Activated T-cell treated with anti-CD3 and anti-CD28 coated beads, Interleukin-2, amount 50 U/mL, for 4 hours (primary cell): ENCODE measurements around the gene B9D1. TPM values are rescaled to one million over a fixed set of nuclear protein-coding genes. Genes with fewer than 3 reads are reported as not detected.

ENCODE experiments used
- ATAC-seq, 2 donors: fragments of 200-7000 bp; cut with Tn5 transposase; one replicate each; pipeline ENCODE4 v1.10.0; 2021
- DNase-seq: peaks from one replicate; pipeline ENCODE4 v3.0.0-alpha.2; 2020
- H3K27me3 Mint-ChIP-seq: one replicate; pipeline ENCODE4 v1.8.0; 2021; ENCODE audit warnings: low read depth, mixed read lengths
- H3K36me3 Mint-ChIP-seq: one replicate; pipeline ENCODE4 v1.8.0; 2022; ENCODE audit warnings: mixed read lengths; ENCODE audit not compliant: insufficient read depth
- H3K4me1 Mint-ChIP-seq: one replicate; pipeline ENCODE4 v1.8.0; 2021; ENCODE audit warnings: low read depth, mixed read lengths
- H3K4me3 Mint-ChIP-seq: one replicate; pipeline ENCODE4 v1.8.0; 2021; ENCODE audit warnings: mild to moderate bottlenecking, moderate library complexity, mixed read lengths
- H3K9me3 Mint-ChIP-seq: one replicate; pipeline ENCODE4 v1.8.0; 2021; ENCODE audit warnings: mixed read lengths
- total RNA-seq, 3 donors: library from RNA; stranded (reverse); gene quantifications; one replicate each; pipeline ENCODE4 v1.2.1, GENCODE V29; 2021

Gene B9D1
- total RNA-seq, 3 donors from 2014 or later: 5.4 to 7.6 (median 6.6) TPM

DNA sequence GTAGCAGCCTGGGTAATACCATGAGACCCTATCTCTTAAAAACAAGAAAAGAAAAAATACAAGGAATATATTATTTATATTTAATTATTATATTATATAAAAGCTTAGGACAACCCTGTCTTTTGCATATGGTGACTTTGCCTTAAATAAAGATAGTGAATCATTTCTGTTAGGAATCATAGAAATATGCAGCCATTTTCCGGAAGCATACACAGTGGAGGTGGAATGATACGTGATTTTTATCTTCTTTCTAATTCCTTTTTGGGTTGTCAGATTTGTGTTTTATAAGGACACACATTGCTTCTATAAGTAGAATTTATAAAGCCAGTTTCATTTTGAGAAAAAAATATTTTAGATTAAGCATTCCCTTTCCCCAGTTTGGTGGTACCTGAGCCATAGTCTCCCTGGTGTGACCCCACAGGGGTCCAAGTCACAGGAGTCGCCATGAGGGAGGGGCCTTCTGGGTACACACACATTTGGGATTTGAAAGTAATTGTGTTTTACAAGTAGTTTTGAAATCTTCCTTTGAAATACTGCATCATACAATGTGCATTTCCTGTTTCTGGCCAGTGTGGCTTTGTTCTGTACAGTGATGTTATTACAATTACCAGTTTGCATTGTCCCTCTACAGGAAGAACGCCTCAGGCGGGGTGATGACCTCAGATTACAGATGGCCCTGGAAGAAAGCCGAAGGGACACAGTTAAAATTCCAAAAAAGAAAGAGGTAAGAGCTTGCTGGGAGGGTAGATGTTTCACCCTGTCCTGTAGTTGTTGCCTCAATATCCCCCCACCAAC is 50.9 kb downstream of the B9D1 start:
- Mint-ChIP-seq H3K4me1 (peaks cover 7% of the 10 kb centered on the region), H3K36me3 (peaks cover 15% of the 10 kb centered on the region), H3K27me3 (peaks cover 29% of the 10 kb centered on the region), H3K9me3 (no peaks in the 10 kb centered on the region), H3K4me3 (no peak overlapping the region)
- ATAC-seq (no peak), DNase-seq (no peak)

DNA sequence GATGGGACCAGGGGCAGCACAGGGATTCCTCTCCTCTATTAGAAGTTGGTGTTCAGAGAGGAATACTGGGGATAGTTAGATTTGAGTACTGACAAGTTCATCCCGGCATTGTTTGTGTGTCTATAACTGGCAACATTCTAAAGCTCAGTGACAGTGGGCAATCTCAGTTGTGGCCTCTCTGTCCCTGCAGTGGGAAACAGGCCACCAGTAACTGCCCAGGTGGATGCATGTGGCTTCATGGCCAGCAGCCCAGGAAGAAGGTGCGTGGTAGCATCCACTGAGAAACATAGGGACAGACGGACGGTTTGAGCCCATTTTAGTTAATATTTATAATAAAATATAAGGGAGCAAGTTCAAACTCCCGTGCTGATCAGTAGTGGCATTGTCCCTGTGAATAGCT is 51.5 kb downstream of the B9D1 start:
- no peak for ATAC-seq
- Mint-ChIP-seq H3K36me3 (peaks cover 15% of the 10 kb centered on the region), H3K4me1 (peaks cover 13% of the 10 kb centered on the region), H3K9me3 (no peaks in the 10 kb centered on the region), H3K27me3 (peaks cover 31% of the 10 kb centered on the region), H3K4me3 (no peak overlapping the region)
- DNase-seq: no peak

DNA sequence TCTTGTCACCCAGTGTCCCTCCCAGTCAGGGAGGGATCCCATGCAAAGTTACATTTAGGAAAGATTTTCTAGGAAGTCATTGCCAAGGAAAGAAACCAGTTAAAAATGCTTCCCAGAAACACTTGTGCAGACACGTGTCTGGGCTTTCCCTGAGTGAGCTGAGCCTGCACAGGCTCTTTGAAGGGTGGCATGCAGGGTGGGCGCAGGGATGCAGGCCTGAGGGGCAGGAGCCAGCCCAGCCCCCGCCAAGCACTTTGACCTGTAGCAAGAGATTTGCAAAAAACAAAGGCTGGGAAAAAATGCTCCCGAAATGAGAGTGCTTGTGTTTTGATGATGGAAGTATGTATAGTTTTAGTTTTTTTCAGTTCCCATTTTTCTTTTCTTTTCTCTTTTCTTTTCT is 52.4 kb downstream of the B9D1 start:
- H3K9me3 Mint-ChIP-seq: no peaks in the 10 kb centered on the region
- H3K36me3 Mint-ChIP-seq: peaks cover 14% of the 10 kb centered on the region
- DNase-seq (no peak), ATAC-seq (no peak)
- no peak overlapping the region for H3K4me3 Mint-ChIP-seq
- H3K27me3 Mint-ChIP-seq: peaks cover 31% of the 10 kb centered on the region
- peaks cover 22% of the 10 kb centered on the region for H3K4me1 Mint-ChIP-seq

- ATAC-seq (no peak), DNase-seq (no peak)
- Mint-ChIP-seq H3K27me3 (peaks cover 31% of the 10 kb centered on the region), H3K36me3 (peaks cover 12% of the 10 kb centered on the region), H3K4me1 (peaks cover 23% of the 10 kb centered on the region), H3K4me3 (no peak overlapping the region), H3K9me3 (no peaks in the 10 kb centered on the region)
Measured at GRCh38 chr17:19309701-19310100, 52.8 kb downstream of the B9D1 start.

GRCh38 chr17:19308398-19308797 is 54.1 kb downstream of the B9D1 start:
- peaks cover 28% of the 10 kb centered on the region for H3K27me3 Mint-ChIP-seq

GRCh38 chr17:19307521-19307920 is 55.0 kb downstream of the B9D1 start:
- DNase-seq: no peak
- no peak for ATAC-seq
- Mint-ChIP-seq H3K4me3 (no peak overlapping the region), H3K4me1 (peaks cover 23% of the 10 kb centered on the region), H3K36me3 (peaks cover 2% of the 10 kb centered on the region), H3K27me3 (peaks cover 25% of the 10 kb centered on the region), H3K9me3 (no peaks in the 10 kb centered on the region)

More at GRCh38 chr17:19308398-19308797, 54.1 kb downstream of the B9D1 start:
- DNase-seq (no peak), ATAC-seq (no peak)
- Mint-ChIP-seq H3K4me1 (peaks cover 23% of the 10 kb centered on the region), H3K4me3 (no peak overlapping the region), H3K36me3 (peaks cover 5% of the 10 kb centered on the region), H3K9me3 (no peaks in the 10 kb centered on the region)

DNA sequence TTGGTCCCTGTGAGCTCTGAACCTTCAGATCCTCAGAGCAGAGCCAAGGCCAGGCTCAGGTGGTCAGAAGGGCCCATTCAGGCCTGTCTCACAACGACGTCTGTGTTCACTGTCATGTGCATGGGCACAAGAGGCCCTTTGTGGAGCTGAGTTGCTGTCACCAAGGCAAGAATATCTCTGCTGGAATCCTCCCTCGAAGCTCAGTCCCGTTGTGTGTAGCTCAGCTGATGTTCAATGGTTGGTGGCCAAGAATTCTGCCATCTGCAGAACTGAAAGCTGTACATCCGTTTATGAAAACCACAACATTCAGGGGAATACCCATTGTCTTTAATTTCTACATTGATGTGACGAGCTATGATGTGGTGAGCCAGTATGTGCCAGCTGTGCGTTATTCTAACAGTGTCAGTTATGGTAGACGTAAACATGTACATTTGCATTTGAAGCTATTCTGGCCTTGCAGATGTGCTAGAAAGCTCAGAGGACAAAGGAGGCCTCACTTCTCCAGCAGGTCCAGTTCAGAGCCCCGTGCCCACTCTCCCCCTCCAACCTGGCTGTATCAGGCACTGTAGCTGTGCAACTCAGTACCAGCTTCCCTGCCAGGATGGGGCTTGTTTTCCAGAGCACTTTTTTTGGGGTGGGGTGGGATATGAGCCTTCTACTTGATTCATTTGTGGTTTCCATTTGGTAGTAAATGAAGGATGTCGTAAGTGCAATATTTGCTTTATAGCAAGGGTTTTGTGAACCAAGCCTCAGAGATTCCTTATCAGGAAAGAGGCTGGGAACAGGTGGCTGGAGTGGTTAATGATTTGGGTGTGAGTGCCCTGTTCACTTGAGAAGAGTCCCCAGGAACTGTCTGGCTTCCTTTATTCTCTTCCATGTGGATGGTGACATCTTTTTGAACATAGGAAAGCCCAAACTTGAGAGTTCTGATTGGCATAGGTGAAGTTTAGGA is 56.1 kb downstream of the B9D1 start:
- Mint-ChIP-seq H3K27me3 (peaks cover 23% of the 10 kb centered on the region), H3K36me3 (no peaks in the 10 kb centered on the region), H3K4me3 (no peak overlapping the region), H3K4me1 (peaks cover 23% of the 10 kb centered on the region), H3K9me3 (no peaks in the 10 kb centered on the region)
- DNase-seq (no peak), ATAC-seq (peak; percentile 91 to 95)

- ATAC-seq (no peak), DNase-seq (no peak)
- H3K9me3 Mint-ChIP-seq: no peaks in the 10 kb centered on the region
- H3K27me3 Mint-ChIP-seq: peaks cover 24% of the 10 kb centered on the region
- H3K4me1 Mint-ChIP-seq: peaks cover 23% of the 10 kb centered on the region
- no peaks in the 10 kb centered on the region for H3K36me3 Mint-ChIP-seq
- H3K4me3 Mint-ChIP-seq: no peak overlapping the region
Measured at GRCh38 chr17:19305761-19306159, 56.8 kb downstream of the B9D1 start.

DNA sequence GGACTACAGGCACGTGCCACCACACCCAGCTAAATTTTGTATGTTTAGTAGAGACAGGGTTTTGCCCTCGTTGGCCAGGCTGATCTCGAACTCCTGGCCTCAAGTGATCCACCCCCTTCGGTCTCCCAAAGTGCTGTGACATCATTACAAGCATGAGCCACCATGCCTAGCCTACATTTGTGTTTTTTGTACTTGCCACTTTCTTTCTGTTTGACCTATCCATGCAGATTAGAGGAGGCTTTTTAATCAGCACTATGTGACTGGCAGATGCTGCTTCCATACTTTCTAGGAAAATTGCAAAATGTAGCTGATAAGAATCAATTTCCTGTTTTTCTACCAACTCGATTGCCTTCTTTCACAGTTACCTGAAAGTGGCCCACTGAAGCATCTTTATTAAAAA is 57.3 kb downstream of the B9D1 start:
- no peak for ATAC-seq

GRCh38 chr17:19304751-19305150 is 57.8 kb downstream of the B9D1 start:
- Mint-ChIP-seq H3K4me1 (peaks cover 23% of the 10 kb centered on the region), H3K36me3 (no peaks in the 10 kb centered on the region), H3K4me3 (no peak overlapping the region), H3K27me3 (peaks cover 20% of the 10 kb centered on the region), H3K9me3 (no peaks in the 10 kb centered on the region)
- ATAC-seq: no peak
- no peak for DNase-seq

More for the DNA sequence above, 57.3 kb downstream of the B9D1 start:
- peaks cover 22% of the 10 kb centered on the region for H3K27me3 Mint-ChIP-seq
- H3K4me3 Mint-ChIP-seq: no peak overlapping the region
- H3K36me3 Mint-ChIP-seq: no peaks in the 10 kb centered on the region
- H3K9me3 Mint-ChIP-seq: no peaks in the 10 kb centered on the region
- H3K4me1 Mint-ChIP-seq: peaks cover 23% of the 10 kb centered on the region
- DNase-seq: no peak

DNA sequence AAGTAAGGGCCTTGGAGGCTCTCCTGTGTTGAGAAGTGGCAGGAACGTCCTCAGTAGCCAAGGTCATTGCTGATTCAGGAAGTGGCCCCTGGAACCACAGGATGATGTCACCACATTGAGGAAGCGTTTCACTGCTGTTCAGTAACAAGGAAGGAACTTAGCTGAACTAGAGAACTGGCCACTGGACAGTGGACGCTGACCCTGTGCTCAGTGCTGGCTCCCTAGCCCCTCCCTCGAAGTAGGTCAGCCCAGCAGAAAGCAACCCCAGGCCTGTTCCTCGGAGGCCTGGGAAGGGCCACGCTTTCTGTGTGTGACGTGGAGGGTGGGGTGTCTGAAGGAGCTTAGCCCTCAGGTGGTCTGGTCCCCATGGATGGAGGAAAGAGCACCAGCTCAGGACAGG is 58.3 kb downstream of the B9D1 start:
- no peak for ATAC-seq
- no peak for DNase-seq
- H3K4me3 Mint-ChIP-seq: no peak overlapping the region
- peaks cover 17% of the 10 kb centered on the region for H3K27me3 Mint-ChIP-seq
- peaks cover 23% of the 10 kb centered on the region for H3K4me1 Mint-ChIP-seq
- no peaks in the 10 kb centered on the region for H3K9me3 Mint-ChIP-seq
- no peaks in the 10 kb centered on the region for H3K36me3 Mint-ChIP-seq

- no peak overlapping the region for H3K4me3 Mint-ChIP-seq
- ATAC-seq (no peak), DNase-seq (no peak)
- peaks cover 13% of the 10 kb centered on the region for H3K27me3 Mint-ChIP-seq
- peaks cover 23% of the 10 kb centered on the region for H3K4me1 Mint-ChIP-seq
- no peaks in the 10 kb centered on the region for H3K9me3 Mint-ChIP-seq
- H3K36me3 Mint-ChIP-seq: no peaks in the 10 kb centered on the region
Measured at GRCh38 chr17:19303367-19303776, 59.2 kb downstream of the B9D1 start.

GRCh38 chr17:19302791-19303331 is 59.7 kb downstream of the B9D1 start:
- no peak overlapping the region for H3K4me3 Mint-ChIP-seq
- H3K4me1 Mint-ChIP-seq: peaks cover 23% of the 10 kb centered on the region
- peaks cover 11% of the 10 kb centered on the region for H3K27me3 Mint-ChIP-seq
- H3K36me3 Mint-ChIP-seq: no peaks in the 10 kb centered on the region
- no peaks in the 10 kb centered on the region for H3K9me3 Mint-ChIP-seq
- DNase-seq: no peak
- ATAC-seq: no peak

GRCh38 chr17:19301973-19302372 is 60.5 kb downstream of the B9D1 start:
- H3K4me3 Mint-ChIP-seq: no peak overlapping the region
- H3K36me3 Mint-ChIP-seq: no peaks in the 10 kb centered on the region
- H3K27me3 Mint-ChIP-seq: peaks cover 9% of the 10 kb centered on the region
- ATAC-seq: no peak
- H3K9me3 Mint-ChIP-seq: no peaks in the 10 kb centered on the region
- peaks cover 20% of the 10 kb centered on the region for H3K4me1 Mint-ChIP-seq
- DNase-seq: no peak
